Dedifferentiated amniotic fluid mesenchymal stem cell (primary cell): ENCODE results near the gene KLK6.
"Not testable (repeated sequence)": the region's sequence is repeated elsewhere in the genome, so short reads cannot be mapped to it uniquely, and the experiment has no call there.

Experiments used
- DNase-seq: peaks from one replicate; pipeline ENCODE4 v3.0.0-alpha.2; 2016; ENCODE audit errors: extremely low spot score

Gene KLK6

DNA sequence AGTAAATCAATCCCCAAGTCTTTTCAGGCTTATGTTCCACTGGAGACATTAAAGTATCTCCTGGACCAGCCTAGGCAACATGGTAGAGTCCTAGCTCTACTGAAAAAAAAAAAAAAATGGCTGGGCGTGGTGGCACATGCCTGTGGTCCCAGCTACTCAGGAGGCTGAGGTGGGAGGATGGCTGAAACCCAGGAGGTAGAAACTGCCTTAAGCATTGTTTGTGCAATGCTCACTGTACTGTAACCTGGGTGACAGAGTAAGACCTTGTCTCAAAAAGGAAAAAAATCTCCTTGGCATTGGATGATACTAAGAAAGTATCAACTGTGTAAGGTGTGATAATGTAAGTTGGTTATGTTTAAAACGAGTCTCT lies 23.3 kb upstream of the KLK6 start:
- DNase-seq: no peak

GRCh38 chr19:50984416-50984815 lies 15.0 kb upstream of the KLK6 start:
- DNase-seq: not testable (repeated sequence)

DNA sequence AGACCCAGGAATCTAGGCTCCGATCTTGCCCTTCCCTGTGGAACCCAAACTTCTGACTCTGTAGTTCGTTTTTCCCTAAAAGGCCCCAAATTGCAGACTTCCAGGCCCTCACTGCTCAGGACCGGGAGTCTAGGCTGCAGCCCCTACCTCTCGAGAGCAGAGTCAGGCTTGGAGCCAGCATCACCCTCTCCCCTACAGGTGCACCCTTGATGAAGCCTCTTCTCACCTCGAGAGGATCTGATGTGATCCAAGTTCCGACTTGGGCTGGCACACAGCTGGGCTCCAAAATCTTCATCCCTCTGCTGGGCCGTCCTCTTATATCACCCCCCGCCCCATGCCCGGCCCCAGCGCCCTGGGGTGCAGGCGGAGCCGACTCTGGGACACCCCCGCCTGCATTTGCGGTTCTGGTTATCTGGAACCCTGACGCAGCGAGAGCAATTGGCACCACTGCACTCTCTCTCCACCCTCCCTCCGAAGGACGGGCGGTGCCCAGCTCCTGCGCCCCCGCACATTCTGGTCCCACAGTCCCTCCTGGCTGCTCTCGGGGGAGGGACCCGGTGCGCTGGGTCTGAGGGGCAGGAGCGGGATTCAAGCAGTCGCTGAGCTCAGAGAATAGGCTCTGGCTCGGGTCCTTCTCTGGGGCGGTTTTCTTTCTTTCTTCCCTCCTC lies 14.4 kb upstream of the KLK6 start, which contains the start of gene KLK7:
Gene KLK7, minus strand, starts transcription at position 293 of the 668 bp plus-strand sequence. CDS start 1,518 bp downstream, outside the sequence.
- DNase-seq: no peak

DNA sequence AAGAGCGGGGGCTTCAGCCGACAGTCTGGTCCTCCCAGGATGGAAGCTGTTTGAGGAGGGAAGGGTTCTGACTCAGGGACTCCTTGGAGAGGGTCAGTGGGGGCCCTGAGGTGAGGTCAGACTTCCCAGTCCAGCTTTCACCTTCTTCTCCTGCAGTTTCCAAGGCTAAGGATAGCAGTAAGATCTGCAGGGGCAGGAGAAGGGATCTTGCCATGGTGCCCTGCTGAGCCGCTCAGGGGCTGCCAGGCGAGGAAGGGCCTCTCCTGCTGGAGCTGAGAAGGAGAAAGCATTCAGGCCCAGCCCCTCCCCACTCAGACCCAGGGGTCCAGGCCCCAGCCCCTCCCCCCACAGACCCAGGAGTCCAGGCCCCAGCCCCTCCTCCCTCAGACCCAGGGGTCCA lies 12.8 kb upstream of the KLK6 start:
- DNase-seq: no peak

GRCh38 chr19:50981587-50982146 lies 12.3 kb upstream of the KLK6 start:
- no peak for DNase-seq

DNA sequence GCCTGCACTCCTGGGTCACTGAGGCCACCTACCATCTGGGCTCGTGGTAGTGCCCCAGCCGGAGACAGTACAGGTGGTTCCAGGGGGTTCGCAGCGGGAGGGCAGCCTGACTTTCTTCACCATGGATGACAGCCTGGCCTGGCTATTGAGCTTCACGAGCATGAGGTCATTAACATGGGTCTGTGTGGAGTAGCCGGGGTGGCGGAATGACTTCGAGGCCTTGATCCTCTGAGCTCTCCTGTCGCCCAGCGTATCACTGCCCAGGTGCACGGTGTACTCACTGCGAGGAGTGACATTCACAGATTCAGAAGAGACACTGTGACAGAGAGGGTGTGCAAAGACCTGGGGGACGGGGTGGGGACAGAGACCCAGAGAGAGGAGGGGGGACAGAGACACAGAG lies 10.8 kb upstream of the KLK6 start:
- DNase-seq: no peak

DNA sequence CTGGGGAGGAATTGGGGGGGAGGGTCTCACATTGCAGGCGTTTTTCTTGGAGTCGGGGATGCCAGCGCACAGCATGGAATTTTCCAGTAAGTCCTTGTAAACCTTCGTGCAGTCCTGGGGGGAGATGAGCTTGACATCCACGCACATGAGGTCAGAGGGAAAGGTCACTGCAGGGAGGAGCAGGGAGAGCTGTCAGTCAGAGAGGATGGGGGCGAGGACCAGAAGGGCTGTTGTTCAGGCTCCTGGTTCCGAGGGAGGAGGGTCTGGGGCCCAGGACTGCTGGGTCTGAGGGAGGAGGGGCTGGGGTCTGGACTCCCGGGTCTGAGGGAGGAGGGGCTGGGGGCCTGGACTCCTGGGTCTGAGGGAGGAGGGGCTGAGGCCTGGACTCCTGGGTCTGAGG lies 10.4 kb upstream of the KLK6 start:
- no peak for DNase-seq

GRCh38 chr19:50978772-50979390 lies 9.5 kb upstream of the KLK6 start:
- DNase-seq: no peak

DNA sequence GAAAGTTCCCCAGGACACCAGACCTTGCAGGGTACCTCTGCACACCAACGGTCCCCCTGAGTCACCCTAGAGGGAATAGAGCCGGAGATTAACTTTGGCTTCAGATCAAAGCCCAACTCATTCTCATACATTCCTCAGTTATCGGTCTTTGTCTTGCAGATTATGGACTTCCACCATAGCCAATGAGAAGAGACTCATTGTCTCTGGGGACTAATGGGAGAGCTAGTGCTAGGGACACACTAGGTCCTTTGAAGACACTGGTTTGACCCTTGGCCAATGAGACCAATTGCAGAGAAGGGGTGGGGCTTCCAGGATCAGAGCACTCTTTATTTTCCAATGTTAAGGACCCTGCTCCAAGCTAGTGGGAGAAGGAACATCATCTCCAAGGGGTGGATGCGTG lies 8.2 kb upstream of the KLK6 start:
- no peak for DNase-seq

DNA sequence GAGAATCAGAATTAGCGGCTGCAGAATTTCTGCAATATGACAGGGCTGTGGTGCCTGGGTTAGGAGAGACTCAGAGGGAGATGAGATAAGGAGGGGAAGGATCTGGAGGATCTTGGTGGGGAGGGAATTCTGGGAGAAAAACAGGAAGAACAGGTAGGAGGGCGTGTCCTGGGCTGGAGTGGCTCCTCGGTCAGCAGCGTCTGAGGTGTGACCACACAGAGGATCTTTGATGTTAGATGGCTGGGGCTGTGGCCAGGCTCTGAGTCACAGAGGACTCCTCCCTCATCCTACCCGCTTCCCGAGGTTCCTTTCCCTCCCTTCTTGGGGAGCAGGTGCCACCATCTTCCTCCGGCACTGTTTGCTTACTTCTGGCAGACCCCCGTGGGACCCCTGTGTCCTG lies 6.4 kb upstream of the KLK6 start:
- DNase-seq: no peak

- DNase-seq: no peak
Observed at GRCh38 chr19:50974702-50975556, 5.5 kb upstream of the KLK6 start.

DNA sequence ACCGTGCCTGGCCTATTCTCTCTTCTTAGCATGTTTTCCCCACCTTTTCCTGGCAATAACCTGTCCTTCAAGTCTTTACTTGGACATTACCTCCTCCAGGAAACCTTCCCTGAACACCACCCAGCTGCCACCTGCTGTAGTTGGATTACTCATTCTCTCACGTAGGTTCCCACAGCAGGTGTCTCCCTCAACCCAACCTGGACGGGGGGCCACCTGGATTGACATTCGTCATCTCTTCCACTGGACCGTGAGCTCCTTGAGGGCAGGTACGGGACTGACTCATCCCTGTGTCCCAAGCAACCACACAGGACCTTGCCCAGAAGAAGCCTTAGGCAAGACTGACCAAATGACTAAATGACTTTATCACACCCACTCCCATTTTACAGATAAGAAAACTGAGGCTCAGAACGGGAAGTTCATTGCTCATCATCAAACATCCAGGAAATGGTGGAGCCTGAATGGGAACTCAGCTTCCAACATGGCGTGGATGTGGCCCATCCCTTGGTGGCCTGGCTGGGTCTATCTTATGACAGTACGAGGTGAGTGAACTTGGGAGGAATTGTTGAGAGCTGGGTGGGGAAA lies 3.5 kb upstream of the KLK6 start:
- DNase-seq: no peak

DNA sequence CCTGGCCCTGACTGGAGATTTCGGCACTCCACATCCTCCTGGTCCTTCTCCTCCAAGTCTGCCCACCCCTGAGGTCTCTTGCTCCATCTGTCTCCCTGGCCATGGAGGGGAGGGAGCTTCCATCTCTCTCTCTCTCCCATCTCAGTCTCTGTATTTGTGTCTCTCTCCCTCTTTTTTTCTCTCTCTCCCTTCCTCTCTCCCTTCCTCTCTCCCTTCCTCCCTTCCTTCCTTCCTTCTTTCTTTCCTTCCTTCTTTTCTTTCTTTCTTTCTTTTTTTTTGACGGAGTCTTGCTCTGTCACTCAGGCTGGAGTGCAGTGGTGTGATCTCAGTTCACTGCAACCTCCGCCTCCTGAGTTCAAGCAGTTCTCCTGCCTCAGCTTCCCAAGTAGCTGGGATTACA lies 419 bp upstream of the KLK6 start:
- not testable (repeated sequence) for DNase-seq

GRCh38 chr19:50968716-50969412 lies 527 bp downstream of the KLK6 start:
- DNase-seq: no peak

- DNase-seq: no peak
Observed at GRCh38 chr19:50967929-50968715, 1.3 kb downstream of the KLK6 start.

DNA sequence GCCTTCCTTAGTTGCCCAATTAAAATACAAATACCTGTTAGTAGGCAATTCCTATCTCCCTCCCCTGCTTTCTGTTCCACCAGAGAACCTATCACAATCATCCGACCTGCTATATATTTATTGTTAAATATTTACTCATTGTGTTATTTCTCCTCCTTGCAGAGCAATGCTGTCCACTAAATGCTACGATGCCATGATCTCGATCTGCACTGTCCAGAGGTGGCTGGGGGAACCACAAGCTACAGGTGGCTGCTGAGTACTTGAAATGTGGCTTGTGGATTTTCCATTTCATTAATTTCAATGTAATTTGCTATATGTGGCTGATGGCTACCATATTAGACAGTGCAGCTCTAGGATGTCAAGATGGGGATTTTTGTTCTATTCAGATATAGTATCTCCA lies 5.1 kb downstream of the KLK6 start:
- no peak for DNase-seq

GRCh38 chr19:50963381-50963780 lies 6.0 kb downstream of the KLK6 start:
- DNase-seq: no peak

GRCh38 chr19:50962245-50962644 lies 7.1 kb downstream of the KLK6 start:
- no peak for DNase-seq

- DNase-seq: no peak
Observed at GRCh38 chr19:50959731-50960500, 9.5 kb downstream of the KLK6 start.

GRCh38 chr19:50957587-50957986 lies 11.8 kb downstream of the KLK6 start:
- DNase-seq: no peak
